HUES64 (cell line): ENCODE results near the gene PLA2G7.
"Not testable (repeated sequence)": the region's sequence is repeated elsewhere in the genome, so short reads cannot be mapped to it uniquely, and the experiment has no call there.

Experiments used
- H3K27ac ChIP-seq: 2 replicates; pipeline ENCODE4 v1.7.0; 2013; ENCODE audit warnings: low read depth, low read length, inconsistent platforms
- H3K27me3 ChIP-seq: 2 replicates; pipeline ENCODE4 v1.6.1; 2013; ENCODE audit warnings: mild to moderate bottlenecking, low read length; ENCODE audit not compliant: insufficient read depth
- H3K36me3 ChIP-seq: 2 replicates; pipeline ENCODE4 v1.6.1; 2013; ENCODE audit warnings: mild to moderate bottlenecking, low read length; ENCODE audit not compliant: insufficient read depth
- H3K4me1 ChIP-seq: 2 replicates; pipeline ENCODE4 v1.6.1; 2013; ENCODE audit warnings: mild to moderate bottlenecking, low read length, moderate library complexity; ENCODE audit not compliant: insufficient read depth
- H3K4me3 ChIP-seq: 2 replicates; pipeline ENCODE4 v1.5.1; 2013; ENCODE audit warnings: mild to moderate bottlenecking, low read length, moderate library complexity
- H3K9ac ChIP-seq: 2 replicates; pipeline ENCODE4 v1.6.1; 2013; ENCODE audit warnings: mild to moderate bottlenecking, low read depth, low read length
- H3K9me3 ChIP-seq: 2 replicates; pipeline ENCODE4 v1.6.1; 2013; ENCODE audit warnings: low read depth, low read length; ENCODE audit not compliant: insufficient read depth
- WGBS: fragments of 150-250, 120-280 bp; methylation state at CpG from one replicate; pipeline ENCODE4 v1.1.7; 2013; ENCODE audit warnings: missing lambda C conversion rate; 5-methylcytosine and 5-hydroxymethylcytosine counted together

Gene PLA2G7

GRCh38 chr6:46764280-46764679 lies 29.1 kb upstream of the PLA2G7 start:
- not testable (repeated sequence) for H3K9me3 ChIP-seq, H3K4me3 ChIP-seq, H3K27me3 ChIP-seq, H3K36me3 ChIP-seq, H3K27ac ChIP-seq, H3K4me1 ChIP-seq, H3K9ac ChIP-seq
- 96% methylated on average over 10 of the region's 10 CpGs for WGBS

- Histone ChIP-seq H3K4me1 (no peaks in the 10 kb centered on the region), H3K9ac (no peak overlapping the region), H3K27ac (no peak overlapping the region), H3K4me3 (no peak overlapping the region), H3K27me3 (no peaks in the 10 kb centered on the region), H3K36me3 (no peaks in the 10 kb centered on the region), H3K9me3 (no peaks in the 10 kb centered on the region; the same call in 1 of the 2 replicates)
- WGBS, result 92% methylated on average over 1 of the region's 2 CpGs
Observed at GRCh38 chr6:46763466-46763865, 28.3 kb upstream of the PLA2G7 start.

GRCh38 chr6:46760925-46761324 lies 25.8 kb upstream of the PLA2G7 start:
- Histone ChIP-seq H3K9me3 (no peaks in the 10 kb centered on the region), H3K36me3 (no peaks in the 10 kb centered on the region), H3K4me3 (no peak overlapping the region), H3K27me3 (no peaks in the 10 kb centered on the region), H3K9ac (no peak overlapping the region), H3K4me1 (peaks cover 10% of the 10 kb centered on the region), H3K27ac (no peak overlapping the region)
- 95% methylated on average over 3 of the region's 3 CpGs for WGBS

- Histone ChIP-seq H3K27me3 (no peaks in the 10 kb centered on the region), H3K4me3 (no peak overlapping the region), H3K36me3 (no peaks in the 10 kb centered on the region), H3K27ac (no peak overlapping the region), H3K9ac (no peak overlapping the region), H3K9me3 (no peaks in the 10 kb centered on the region), H3K4me1 (peaks cover 10% of the 10 kb centered on the region)
- WGBS, result 94% methylated on average over 1 of the region's 4 CpGs
Observed at GRCh38 chr6:46758960-46759753, 24.0 kb upstream of the PLA2G7 start.

GRCh38 chr6:46757214-46757596 lies 22.0 kb upstream of the PLA2G7 start:
- Histone ChIP-seq H3K9ac (no peak overlapping the region), H3K36me3 (no peaks in the 10 kb centered on the region), H3K27me3 (no peaks in the 10 kb centered on the region), H3K4me3 (no peak overlapping the region), H3K9me3 (no peaks in the 10 kb centered on the region), H3K4me1 (peaks cover 10% of the 10 kb centered on the region), H3K27ac (no peak overlapping the region)
- WGBS, result 86% methylated on average over 2 of the region's 2 CpGs

- Histone ChIP-seq H3K27me3 (no peaks in the 10 kb centered on the region), H3K27ac (no peak overlapping the region)
Observed at GRCh38 chr6:46756469-46757213, 21.5 kb upstream of the PLA2G7 start.

GRCh38 chr6:46755865-46756264 lies 20.7 kb upstream of the PLA2G7 start:
- no peak overlapping the region for H3K9ac ChIP-seq
- H3K27ac ChIP-seq, result no peak overlapping the region
- H3K27me3 ChIP-seq, result no peaks in the 10 kb centered on the region
- peaks cover 10% of the 10 kb centered on the region for H3K4me1 ChIP-seq
- H3K4me3 ChIP-seq, result no peak overlapping the region
- H3K36me3 ChIP-seq, result no peaks in the 10 kb centered on the region
- 88% methylated on average over 1 of the region's 1 CpG for WGBS
- no peaks in the 10 kb centered on the region for H3K9me3 ChIP-seq

More at GRCh38 chr6:46756469-46757213, 21.5 kb upstream of the PLA2G7 start:
- Histone ChIP-seq H3K4me1 (peaks cover 10% of the 10 kb centered on the region), H3K36me3 (no peaks in the 10 kb centered on the region), H3K9me3 (no peaks in the 10 kb centered on the region), H3K4me3 (no peak overlapping the region), H3K9ac (no peak overlapping the region)
- WGBS, result 78% methylated on average over 5 of the region's 7 CpGs

- H3K36me3 ChIP-seq, result no peaks in the 10 kb centered on the region
- no peak overlapping the region for H3K9ac ChIP-seq
- no peak overlapping the region for H3K27ac ChIP-seq
- H3K4me1 ChIP-seq, result peaks cover 16% of the 10 kb centered on the region
- no peak overlapping the region for H3K4me3 ChIP-seq
- no peaks in the 10 kb centered on the region for H3K9me3 ChIP-seq
- 95% methylated on average over 3 of the region's 3 CpGs for WGBS
- H3K27me3 ChIP-seq, result no peaks in the 10 kb centered on the region
Observed at GRCh38 chr6:46751658-46752057, 16.5 kb upstream of the PLA2G7 start.

- no peak overlapping the region for H3K9ac ChIP-seq
- H3K27ac ChIP-seq, result peak overlapping the region; percentile 72; the same call in 1 of the 2 replicates
- WGBS, result 34% methylated on average over 5 of the region's 5 CpGs
- H3K9me3 ChIP-seq, result no peaks in the 10 kb centered on the region
- H3K36me3 ChIP-seq, result no peaks in the 10 kb centered on the region
- H3K4me3 ChIP-seq, result no peak overlapping the region
- no peaks in the 10 kb centered on the region for H3K27me3 ChIP-seq
- H3K4me1 ChIP-seq, result peaks cover 13% of the 10 kb centered on the region
Observed at GRCh38 chr6:46749731-46750130, 14.6 kb upstream of the PLA2G7 start.

GRCh38 chr6:46748940-46749503 lies 13.8 kb upstream of the PLA2G7 start:
- no peaks in the 10 kb centered on the region for H3K9me3 ChIP-seq
- H3K27me3 ChIP-seq, result no peaks in the 10 kb centered on the region
- H3K4me3 ChIP-seq, result no peak overlapping the region
- H3K9ac ChIP-seq, result no peak overlapping the region
- WGBS, result 88% methylated on average over 4 of the region's 5 CpGs
- peak overlapping the region; percentile 20; the same call in 1 of the 2 replicates for H3K27ac ChIP-seq
- H3K4me1 ChIP-seq, result peaks cover 13% of the 10 kb centered on the region
- no peaks in the 10 kb centered on the region for H3K36me3 ChIP-seq

- H3K9me3 ChIP-seq, result no peaks in the 10 kb centered on the region
- no peaks in the 10 kb centered on the region for H3K36me3 ChIP-seq
- peaks cover 13% of the 10 kb centered on the region for H3K4me1 ChIP-seq
- no peaks in the 10 kb centered on the region for H3K27me3 ChIP-seq
- H3K4me3 ChIP-seq, result no peak within 1 kb of the TSS
- WGBS, result 88% methylated on average over 1 of the region's 1 CpG
- no peak within 1 kb of the TSS for H3K27ac ChIP-seq
- H3K9ac ChIP-seq, result no peak within 1 kb of the TSS
Observed at GRCh38 chr6:46746696-46747095, 11.5 kb upstream of the PLA2G7 start, which contains the start of gene ANKRD66. ANKRD66 (plus strand) TSS chr6:46746933; CDS start chr6:46751949, 5,016 bp downstream.
